Nasal cavity respiratory epithelium epithelial cell of viscerocranial mucosa (primary cell): ENCODE results near the gene BTD. TPM values are rescaled to one million over a fixed set of nuclear protein-coding genes. Genes with fewer than 3 reads are reported as not detected.

Experiments
- total RNA-seq: library from RNA; depleted of rRNA; stranded (reverse); fragments of >200 nt; gene quantifications from 2 replicates; pipeline ENCODE4 v1.2.3, GENCODE V29; 2014

BTD gene
- 9.6 and 17.3 TPM in 2 replicates for total RNA-seq

GRCh38 chr3:15601399-15602145 is at the start of gene BTD, which contains the start of gene HACL1:
Gene BTD (plus strand): TSS chr3:15601745. CDS start chr3:15635440, 33,695 bp downstream.
Gene HACL1 (minus strand): TSS chr3:15601569. CDS start chr3:15601463, 106 bp downstream.

Other genes starting within 250 kb of the BTD start
- 39.7 and 62.5 TPM in 2 replicates for gene METTL6, start 174.2 kb upstream of the BTD start, total RNA-seq
- 37.5 and 46.5 TPM in 2 replicates for gene EAF1, start 174.1 kb upstream of the BTD start, total RNA-seq
- gene COLQ, start 80.0 kb upstream of the BTD start, total RNA-seq = under 0.01 and 0.28 TPM in 2 replicates
- gene HACL1, start 176 bp upstream of the BTD start, total RNA-seq = 14.1 and 16.1 TPM in 2 replicates
- gene ANKRD28, start 196.2 kb downstream of the BTD start, total RNA-seq = 53.0 and 59.9 TPM in 2 replicates